HEK293 (cell line): ENCODE data around the gene B9D1.

ENCODE experiments used
- SP2 ChIP-seq: fragments of 450-650 bp; formaldehyde crosslinking; IDR thresholded peaks from 2 replicates; pipeline ENCODE4 v1.5.1; 2016; ENCODE audit warnings: missing biosample characterization, missing genetic modification characterization
- SP3 ChIP-seq: fragments of 450-650 bp; formaldehyde crosslinking; IDR thresholded peaks from 2 replicates; pipeline ENCODE4 v1.5.1; 2016; ENCODE audit warnings: missing biosample characterization, missing genetic modification characterization
- ZBTB49 ChIP-seq: fragments of 450-650 bp; formaldehyde crosslinking; IDR thresholded peaks from 2 replicates; pipeline ENCODE4 v1.5.1; 2016; ENCODE audit warnings: missing biosample characterization, missing genetic modification characterization, low read depth
- ZNF302 ChIP-seq: fragments of 450-650 bp; formaldehyde crosslinking; IDR thresholded peaks from 2 replicates; pipeline ENCODE4 v1.5.1; 2016; ENCODE audit warnings: missing biosample characterization, missing genetic modification characterization, low read depth
- TF ChIP-seq, protein P1 (sequence below): fragments of 450-650 bp; formaldehyde crosslinking; IDR thresholded peaks from 2 replicates; pipeline ENCODE4 v1.5.1; 2016; ENCODE audit warnings: missing biosample characterization, missing genetic modification characterization

DNA sequence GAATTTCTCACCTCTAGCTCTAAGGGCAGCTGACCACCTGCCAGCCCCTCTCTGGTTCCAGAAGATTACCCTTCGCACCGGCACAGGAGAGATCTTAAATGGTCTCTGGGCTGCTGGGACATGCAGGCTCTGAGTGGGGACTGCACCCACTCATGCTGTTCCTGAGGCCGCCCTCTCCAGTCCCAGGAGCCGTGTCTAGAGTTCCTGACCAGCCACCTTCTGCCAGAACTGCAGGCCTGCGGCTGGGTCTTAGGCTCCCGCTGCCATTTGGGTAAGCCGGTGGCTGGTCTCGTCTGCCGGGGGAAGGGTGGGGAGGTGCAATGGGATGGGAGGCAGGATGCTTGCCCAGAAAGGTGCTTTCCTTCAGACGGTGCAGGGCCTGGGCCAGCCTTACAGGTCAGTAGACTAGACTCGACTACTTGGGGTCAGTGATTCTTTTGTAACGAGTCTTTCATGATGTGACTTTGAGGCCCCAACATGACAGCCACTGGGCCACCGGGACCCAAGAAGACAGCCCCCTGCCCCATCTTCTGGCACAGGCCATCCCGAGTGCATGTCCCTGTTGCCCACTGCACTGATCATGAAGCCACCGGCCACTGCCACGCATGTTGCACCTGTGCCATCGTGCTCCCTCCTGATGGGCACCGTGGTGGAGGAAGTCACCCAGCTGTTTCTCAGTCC is 26.4 kb downstream of the B9D1 start:
- TF ChIP-seq, protein P1, sequence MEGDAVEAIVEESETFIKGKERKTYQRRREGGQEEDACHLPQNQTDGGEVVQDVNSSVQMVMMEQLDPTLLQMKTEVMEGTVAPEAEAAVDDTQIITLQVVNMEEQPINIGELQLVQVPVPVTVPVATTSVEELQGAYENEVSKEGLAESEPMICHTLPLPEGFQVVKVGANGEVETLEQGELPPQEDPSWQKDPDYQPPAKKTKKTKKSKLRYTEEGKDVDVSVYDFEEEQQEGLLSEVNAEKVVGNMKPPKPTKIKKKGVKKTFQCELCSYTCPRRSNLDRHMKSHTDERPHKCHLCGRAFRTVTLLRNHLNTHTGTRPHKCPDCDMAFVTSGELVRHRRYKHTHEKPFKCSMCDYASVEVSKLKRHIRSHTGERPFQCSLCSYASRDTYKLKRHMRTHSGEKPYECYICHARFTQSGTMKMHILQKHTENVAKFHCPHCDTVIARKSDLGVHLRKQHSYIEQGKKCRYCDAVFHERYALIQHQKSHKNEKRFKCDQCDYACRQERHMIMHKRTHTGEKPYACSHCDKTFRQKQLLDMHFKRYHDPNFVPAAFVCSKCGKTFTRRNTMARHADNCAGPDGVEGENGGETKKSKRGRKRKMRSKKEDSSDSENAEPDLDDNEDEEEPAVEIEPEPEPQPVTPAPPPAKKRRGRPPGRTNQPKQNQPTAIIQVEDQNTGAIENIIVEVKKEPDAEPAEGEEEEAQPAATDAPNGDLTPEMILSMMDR (tag by site-specific recombination): no peak
- TF ChIP-seq ZBTB49 (tag by site-specific recombination) (no peak), ZNF302 (no peak), SP3 (tag by site-specific recombination) (no peak), SP2 (tag by site-specific recombination) (no peak)
